ENCODE data around the gene COA7.
A peak's percentile ranks its signal among the peaks of the same experiment; 100 is the strongest.

Gene COA7

DNA sequence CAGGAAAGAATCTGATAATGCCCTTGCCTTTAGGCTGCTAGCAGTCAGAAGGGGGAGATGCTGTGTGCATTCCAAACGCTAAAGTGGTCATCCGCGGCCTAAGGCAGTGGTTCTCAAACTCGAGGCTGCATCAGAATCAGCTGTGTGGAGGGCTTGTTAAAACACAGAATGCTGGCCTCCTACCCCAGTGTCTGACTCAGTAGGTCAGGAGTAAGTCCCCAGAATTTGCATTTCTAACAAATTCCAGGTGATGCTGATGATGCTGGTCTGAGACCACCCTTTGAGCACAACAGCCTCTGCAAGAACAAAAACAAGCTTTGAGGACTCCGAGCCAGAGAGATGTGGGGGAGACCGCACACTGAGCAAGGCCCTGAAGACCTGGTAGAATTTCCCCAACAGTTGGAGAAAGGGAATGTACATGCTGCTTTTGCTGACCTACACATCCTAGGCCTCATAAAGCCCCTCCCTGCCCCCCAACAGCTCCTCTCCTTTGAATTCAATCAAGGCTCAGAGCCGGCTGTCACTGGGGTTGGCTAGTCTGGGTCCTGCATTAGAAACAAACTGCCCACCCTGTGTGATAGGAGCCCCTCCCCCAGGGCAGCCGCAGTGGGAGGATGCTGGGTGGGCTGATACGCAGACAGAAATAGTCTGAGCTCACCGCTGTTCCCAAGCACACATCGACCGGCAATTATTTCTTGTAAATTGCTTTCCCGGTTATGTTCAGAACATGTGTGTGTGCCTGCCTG lies 38.1 kb downstream of the COA7 start:
- DNase-seq (ENCODE audit: extremely low spot score): no peak
- ChIA-PET POLR2A (no interaction called here), CTCF (interaction anchor here (1.0 to 2.1 kb wide), 9 partner anchors 8 to 48 kb away, joined by 3 to 7 read pairs (median 5); no protein-coding TSS in a partner anchor)
- no peak for TF ChIP-seq CTCF (IDR thresholded peaks at IDR 0.05; ENCODE audit: control extremely low read depth, extremely low read depth, low read depth, missing control alignments)

DNA sequence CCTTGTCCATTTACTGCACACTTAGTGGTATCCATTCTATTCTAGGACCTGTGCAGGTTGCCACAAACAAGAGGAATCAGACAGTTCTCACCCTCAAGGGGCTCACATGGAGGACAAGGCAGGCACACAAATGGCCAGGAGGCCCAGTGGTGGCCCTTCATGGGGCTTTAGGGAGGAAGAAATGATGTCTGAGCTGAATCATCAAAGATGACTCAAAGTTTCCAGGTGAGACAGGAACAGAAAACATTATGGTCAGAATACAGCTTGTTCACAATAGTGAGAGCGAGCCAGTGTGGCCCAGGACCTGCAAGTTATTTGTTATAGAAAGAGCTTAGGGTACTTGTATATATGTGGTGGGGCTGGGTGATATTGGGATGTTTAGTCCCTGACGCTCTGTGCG lies 38.8 kb downstream of the COA7 start:
- CTCF ChIA-PET: interaction anchor here (1.0 to 2.1 kb wide), 8 partner anchors 9 to 47 kb away, joined by 3 to 7 read pairs (median 4); no protein-coding TSS in a partner anchor
- DNase-seq (ENCODE audit: extremely low spot score): peak; percentile 76
- TF ChIP-seq CTCF (IDR thresholded peaks at IDR 0.05; ENCODE audit: control extremely low read depth, extremely low read depth, low read depth, missing control alignments): no peak
- POLR2A ChIA-PET: interaction anchor here (0.7 kb wide), 1 partner anchor 66 kb away, joined by 3 read pairs; no protein-coding TSS in a partner anchor

DNA sequence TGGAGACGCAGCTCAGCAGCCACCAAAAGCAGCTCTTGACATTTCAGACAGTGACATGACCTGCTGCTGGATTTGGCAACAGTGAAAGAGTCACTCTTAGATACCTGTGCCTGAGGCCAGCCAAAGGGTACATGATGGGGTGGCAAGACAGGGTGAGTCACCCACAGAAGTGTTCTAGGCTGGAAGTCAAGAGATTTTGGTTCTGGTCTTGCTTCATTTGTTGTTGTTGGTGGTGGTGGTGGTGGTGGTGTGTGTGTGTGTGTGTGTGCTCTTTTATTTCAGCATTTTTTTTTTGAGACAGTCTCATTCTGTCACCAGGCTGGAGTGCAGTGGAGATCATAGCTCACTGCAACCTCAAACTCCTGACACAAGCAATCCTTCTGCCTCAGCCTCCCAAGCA lies 39.4 kb downstream of the COA7 start:
- ChIA-PET POLR2A (interaction anchor here (0.7 kb wide), 1 partner anchor 66 kb away, joined by 3 read pairs; no protein-coding TSS in a partner anchor), CTCF (interaction anchor here (0.9 to 2.1 kb wide), 7 partner anchors 10 to 47 kb away, joined by 3 to 7 read pairs (median 4); no protein-coding TSS in a partner anchor)
- TF ChIP-seq CTCF (IDR thresholded peaks at IDR 0.05; ENCODE audit: control extremely low read depth, extremely low read depth, low read depth, missing control alignments): no peak
- no peak for DNase-seq (ENCODE audit: extremely low spot score)

DNA sequence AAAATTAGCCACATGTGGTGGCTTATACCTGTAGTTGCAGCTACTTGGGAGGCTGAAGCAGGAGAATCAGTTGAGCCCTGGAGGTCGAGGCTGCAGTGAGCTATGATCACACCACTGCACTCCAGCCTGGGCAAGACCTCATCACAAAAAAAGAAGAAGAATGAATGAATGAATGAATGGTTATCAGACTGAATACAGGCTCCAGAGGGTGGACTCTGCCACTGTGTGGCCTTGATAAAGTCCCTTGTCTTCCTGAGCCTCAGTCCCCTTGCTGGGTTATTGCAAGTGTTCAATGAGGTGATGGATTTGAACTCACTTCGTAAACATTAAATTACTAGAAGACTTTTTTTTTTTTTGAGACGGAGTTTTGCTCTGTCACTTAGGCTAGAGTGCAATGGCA lies 40.4 kb downstream of the COA7 start:
- DNase-seq (ENCODE audit: extremely low spot score): no peak
- CTCF ChIA-PET: interaction anchor here (1.5 kb wide), 1 partner anchor 53 kb away, joined by 4 read pairs; no protein-coding TSS in a partner anchor
- POLR2A ChIA-PET: no interaction called here
- TF ChIP-seq CTCF (IDR thresholded peaks at IDR 0.05; ENCODE audit: control extremely low read depth, extremely low read depth, low read depth, missing control alignments): no peak

DNA sequence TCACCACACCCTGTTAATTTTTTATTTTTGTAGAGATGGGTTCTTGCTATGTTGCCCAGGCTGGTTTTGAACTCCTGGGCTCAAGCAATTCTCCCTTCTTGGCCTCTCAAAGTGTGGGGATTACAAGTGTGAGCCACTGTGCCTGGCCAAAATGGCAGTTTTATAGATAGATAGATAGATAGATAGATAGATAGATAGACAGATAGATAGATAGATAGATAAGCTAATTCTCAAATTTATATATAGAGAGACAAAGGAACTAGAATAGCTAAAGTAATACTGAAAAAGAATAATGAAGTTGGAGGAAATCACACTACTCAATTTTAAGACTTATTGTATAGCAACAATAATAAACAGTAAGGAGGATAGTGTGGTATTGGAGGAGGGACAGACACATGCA lies 44.1 kb downstream of the COA7 start:
- ChIA-PET POLR2A (interaction anchor here (0.6 kb wide), 1 partner anchor 461 kb away, joined by 3 read pairs; no protein-coding TSS in a partner anchor), CTCF (no interaction called here)
- no peak for DNase-seq (ENCODE audit: extremely low spot score)
- TF ChIP-seq CTCF (IDR thresholded peaks at IDR 0.05; ENCODE audit: control extremely low read depth, extremely low read depth, low read depth, missing control alignments): no peak

GRCh38 chr1:52653207-52653849 lies 44.8 kb downstream of the COA7 start:
- CTCF ChIA-PET: interaction anchor here (2.0 kb wide), 1 partner anchor 11 kb away, joined by 7 read pairs; no protein-coding TSS in a partner anchor
- no peak for TF ChIP-seq CTCF (IDR thresholded peaks at IDR 0.05; ENCODE audit: control extremely low read depth, extremely low read depth, low read depth, missing control alignments)
- no peak for DNase-seq (ENCODE audit: extremely low spot score)
- POLR2A ChIA-PET: interaction anchor here (0.6 kb wide), 1 partner anchor 462 kb away, joined by 3 read pairs; no protein-coding TSS in a partner anchor
